Measurements from ENCODE around the gene CELA2B. TPM values are rescaled to one million over a fixed set of nuclear protein-coding genes. Genes with fewer than 3 reads are reported as not detected.

Gene CELA2B
- total and polyA plus RNA-seq, 9 of the 15 experiments (the other 6 are each of a cell fraction or from before 2014, with no cell fraction given) = 0.25 to 2.1 (median 0.38) TPM; not detected in 5

DNA sequence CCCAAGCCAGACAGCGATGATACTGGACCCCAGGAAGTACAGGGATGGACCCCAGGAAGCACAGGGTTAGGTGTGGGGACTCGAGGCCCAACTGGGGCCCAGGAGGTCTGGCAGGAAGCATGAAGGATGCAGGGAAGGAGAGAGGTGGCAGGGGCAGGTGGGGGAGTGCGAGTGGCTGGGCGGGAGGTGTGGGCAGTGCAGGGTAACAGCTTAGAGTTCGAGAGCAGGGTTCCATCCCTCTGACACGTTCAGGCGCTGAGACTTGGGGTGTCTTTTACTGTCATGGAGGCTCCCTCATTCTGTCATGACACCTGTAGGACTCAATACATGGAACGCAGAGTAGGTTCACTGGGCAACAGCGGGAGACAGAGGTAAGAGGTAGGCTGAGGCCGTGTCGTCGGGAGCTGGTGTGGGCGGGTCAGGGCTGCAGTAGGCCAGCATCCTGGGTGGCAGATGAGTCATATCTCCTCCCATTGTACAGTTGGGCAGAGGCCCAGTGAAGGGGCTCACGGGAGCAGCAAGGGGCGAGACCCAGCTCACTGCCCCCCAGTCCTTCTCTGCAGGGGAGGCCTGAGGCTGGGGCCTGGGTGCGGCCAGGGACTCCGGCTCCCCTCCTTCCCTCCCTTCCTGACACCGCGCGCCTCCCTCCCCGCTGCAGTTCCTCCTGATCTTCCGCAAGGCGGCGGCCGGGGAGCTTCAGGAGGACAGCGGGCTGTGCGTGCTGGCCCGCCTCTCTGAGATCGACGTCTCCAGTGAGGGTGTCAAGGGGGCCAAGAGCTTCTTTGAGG lies 49.2 kb upstream of the CELA2B start (continued):
- TF ChIP-seq ZNF707 (CRISPR knock-in tag; conservative IDR thresholded peaks at IDR 0.05) (no peak), GTF2A2 (tag; IDR thresholded peaks at IDR 0.05) (no peak), ATF2 (CRISPR knock-in tag; IDR thresholded peaks at IDR 0.05) (no peak), CTCF (IDR thresholded peaks at IDR 0.05 in 2 of 3, conservative IDR thresholded peaks at IDR 0.05 in 1 of 3; ENCODE audit: insufficient read depth in 2 of 3, low read depth in 1 of 3, low read length in 3 of 3) (peak in 1 of 3 experiments; percentile 21; a peak in 2 of 6 replicates), NFATC3 (IDR thresholded peaks at IDR 0.05) (no peak), ZNF551 (CRISPR knock-in tag; IDR thresholded peaks at IDR 0.05) (no peak), RCOR1 (IDR thresholded peaks at IDR 0.05; ENCODE audit: borderline replicate concordance in 1 of 2, low read depth in 2 of 2, low read length in 2 of 2) (no peak), FOSL1 (tag; conservative IDR thresholded peaks at IDR 0.05) (peak; percentile 83), ZNF639 (CRISPR knock-in tag; conservative IDR thresholded peaks at IDR 0.05 in 1 of 2, IDR thresholded peaks at IDR 0.05 in 1 of 2) (no peak), RBM22 (IDR thresholded peaks at IDR 0.05; ENCODE audit: low read depth, low read length, poor library complexity, severe bottlenecking) (peak; percentile 31), FOXM1 (IDR thresholded peaks at IDR 0.05; ENCODE audit: low read depth) (no peak), FOXM1 (CRISPR knock-in tag; IDR thresholded peaks at IDR 0.05; ENCODE audit: low read depth) (0 out of 2 replicates have a peak, but pooled peaks have one; percentile 38), ZSCAN32 (CRISPR knock-in tag; IDR thresholded peaks at IDR 0.05) (no peak), KLF1 (tag; IDR thresholded peaks at IDR 0.05) (no peak), MED1 (CRISPR knock-in tag; IDR thresholded peaks at IDR 0.05; ENCODE audit: borderline replicate concordance) (no peak), WHSC1 (IDR thresholded peaks at IDR 0.05; ENCODE audit: low read length) (no peak), MEIS2 (IDR thresholded peaks at IDR 0.05; ENCODE audit: partially characterized antibody) (no peak), JUND (IDR thresholded peaks at IDR 0.05; ENCODE audit: borderline replicate concordance, low read depth, low read length) (peak; percentile 83), JUND (tag; IDR thresholded peaks at IDR 0.05; ENCODE audit: borderline replicate concordance, low read depth, low read length) (peak; percentile 61; the same call in 2 of the 3 replicates), EGR1 (conservative IDR thresholded peaks at IDR 0.05) (peak; percentile 75), MYBL2 (IDR thresholded peaks at IDR 0.05; ENCODE audit: low read depth) (no peak), MYBL2 (CRISPR knock-in tag; IDR thresholded peaks at IDR 0.05; ENCODE audit: borderline replicate concordance) (no peak)
- TF ChIP-seq, protein P1, sequence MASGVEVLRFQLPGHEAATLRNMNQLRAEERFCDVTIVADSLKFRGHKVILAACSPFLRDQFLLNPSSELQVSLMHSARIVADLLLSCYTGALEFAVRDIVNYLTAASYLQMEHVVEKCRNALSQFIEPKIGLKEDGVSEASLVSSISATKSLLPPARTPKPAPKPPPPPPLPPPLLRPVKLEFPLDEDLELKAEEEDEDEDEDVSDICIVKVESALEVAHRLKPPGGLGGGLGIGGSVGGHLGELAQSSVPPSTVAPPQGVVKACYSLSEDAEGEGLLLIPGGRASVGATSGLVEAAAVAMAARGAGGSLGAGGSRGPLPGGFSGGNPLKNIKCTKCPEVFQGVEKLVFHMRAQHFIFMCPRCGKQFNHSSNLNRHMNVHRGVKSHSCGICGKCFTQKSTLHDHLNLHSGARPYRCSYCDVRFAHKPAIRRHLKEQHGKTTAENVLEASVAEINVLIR (CRISPR knock-in tag; IDR thresholded peaks at IDR 0.05) = no peak
